Adrenal gland (tissue), 5 donors: ENCODE data around the gene ELAVL2.

Source experiments
- POLR2A ChIP-seq, 2 donors: fragments of 450-650 bp; IDR thresholded peaks; one replicate each; pipeline ENCODE4 v1.6.1; 2017; ENCODE audit warnings: antibody characterized with exemption in 2 of 2, mild to moderate bottlenecking in 2 of 2, moderate library complexity in 1 of 2
- TF ChIP-seq, protein P1 (sequence below), 6 experiments: fragments of 450-650 bp in 4 of 6; fragments of 200-600 bp in 2 of 6; sonication (generic) in 1 of 6; IDR thresholded peaks; 1 replicate in 5 of 6; 2 replicates in 1 of 6; pipeline versions ENCODE4 v1.5.1 to v1.8.0; 2016 to 2021; ENCODE audit warnings: antibody characterized with exemption in 6 of 6, mild to moderate bottlenecking in 2 of 6, moderate library complexity in 1 of 6
- donor health status: DM: no; HTN: no; CAD: no.

DNA sequence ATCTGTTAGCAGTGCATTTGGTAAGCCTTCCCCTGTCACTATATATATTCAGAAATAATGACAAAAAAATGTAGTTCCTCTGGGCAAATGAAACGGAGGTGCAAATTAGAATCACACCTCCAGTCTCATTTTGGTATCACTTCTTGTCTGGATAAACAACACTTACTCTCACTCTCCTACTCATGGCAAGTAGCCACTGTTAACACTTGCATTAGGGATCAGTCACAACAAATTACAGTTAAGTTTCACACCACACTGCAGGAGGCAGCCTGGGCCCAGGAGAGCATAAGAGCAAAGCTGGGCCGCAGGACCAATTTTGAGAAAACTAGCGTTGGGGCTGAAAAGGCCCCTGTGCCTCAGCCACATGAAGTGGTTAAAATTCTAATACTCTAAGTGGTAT, 161.0 kb downstream of the ELAVL2 start:
- TF ChIP-seq, protein P1, sequence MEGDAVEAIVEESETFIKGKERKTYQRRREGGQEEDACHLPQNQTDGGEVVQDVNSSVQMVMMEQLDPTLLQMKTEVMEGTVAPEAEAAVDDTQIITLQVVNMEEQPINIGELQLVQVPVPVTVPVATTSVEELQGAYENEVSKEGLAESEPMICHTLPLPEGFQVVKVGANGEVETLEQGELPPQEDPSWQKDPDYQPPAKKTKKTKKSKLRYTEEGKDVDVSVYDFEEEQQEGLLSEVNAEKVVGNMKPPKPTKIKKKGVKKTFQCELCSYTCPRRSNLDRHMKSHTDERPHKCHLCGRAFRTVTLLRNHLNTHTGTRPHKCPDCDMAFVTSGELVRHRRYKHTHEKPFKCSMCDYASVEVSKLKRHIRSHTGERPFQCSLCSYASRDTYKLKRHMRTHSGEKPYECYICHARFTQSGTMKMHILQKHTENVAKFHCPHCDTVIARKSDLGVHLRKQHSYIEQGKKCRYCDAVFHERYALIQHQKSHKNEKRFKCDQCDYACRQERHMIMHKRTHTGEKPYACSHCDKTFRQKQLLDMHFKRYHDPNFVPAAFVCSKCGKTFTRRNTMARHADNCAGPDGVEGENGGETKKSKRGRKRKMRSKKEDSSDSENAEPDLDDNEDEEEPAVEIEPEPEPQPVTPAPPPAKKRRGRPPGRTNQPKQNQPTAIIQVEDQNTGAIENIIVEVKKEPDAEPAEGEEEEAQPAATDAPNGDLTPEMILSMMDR (IDR thresholded peaks at IDR 0.05): no peak
- no peak for TF ChIP-seq POLR2A (IDR thresholded peaks at IDR 0.05)
